ENCODE measurements around the gene LDAH.

Gene LDAH

GRCh38 chr2:20844246-20844645 lies 21.3 kb upstream of the LDAH start:
- Histone ChIP-seq H3F3A (ENCODE audit: insufficient read depth, low read length) (no peaks in the 10 kb centered on the region), H3K4me3 (ENCODE audit: low read length) (no peak overlapping the region), H3K79me2 (ENCODE audit: low read length) (no peaks in the 10 kb centered on the region), H3K9me3 (replicated peaks; ENCODE audit: insufficient read depth, low read length) (no peaks in the 10 kb centered on the region), H3K4me2 (ENCODE audit: low read depth, low read length) (no peak overlapping the region), H2AFZ (ENCODE audit: low read length) (no peak overlapping the region), H3K27ac (ENCODE audit: low read length) (no peak overlapping the region), H3K9me2 (replicated peaks; ENCODE audit: insufficient read depth, low read length) (no peaks in the 10 kb centered on the region), H3K27me3 (replicated peaks; ENCODE audit: insufficient read depth, low read length) (no peaks in the 10 kb centered on the region), H3K9ac (ENCODE audit: low read length) (no peak overlapping the region), H4K20me1 (ENCODE audit: insufficient read depth, low read length) (no peaks in the 10 kb centered on the region), H3K36me3 (replicated peaks; ENCODE audit: insufficient read depth, low read length) (no peaks in the 10 kb centered on the region), H3K4me1 (ENCODE audit: low read length) (no peaks in the 10 kb centered on the region)
- no peak for DNase-seq
- TF ChIP-seq CTCF (IDR thresholded peaks at IDR 0.05; ENCODE audit: low read length): no peak
- no peak for TF ChIP-seq EZH2 (optimal IDR thresholded peaks at IDR 0.05; ENCODE audit: low read depth, low read length)
- no peak for TF ChIP-seq EZH2phosphoT487 (IDR thresholded peaks at IDR 0.05; ENCODE audit: low read length)

- Histone ChIP-seq H3F3A (ENCODE audit: insufficient read depth, low read length) (no peaks in the 10 kb centered on the region), H3K9me2 (replicated peaks; ENCODE audit: insufficient read depth, low read length) (no peaks in the 10 kb centered on the region), H3K4me1 (ENCODE audit: low read length) (no peaks in the 10 kb centered on the region), H3K36me3 (replicated peaks; ENCODE audit: insufficient read depth, low read length) (no peaks in the 10 kb centered on the region), H4K20me1 (ENCODE audit: insufficient read depth, low read length) (no peaks in the 10 kb centered on the region), H3K27ac (ENCODE audit: low read length) (no peak overlapping the region), H3K4me3 (ENCODE audit: low read length) (no peak overlapping the region), H2AFZ (ENCODE audit: low read length) (no peak overlapping the region), H3K9ac (ENCODE audit: low read length) (no peak overlapping the region), H3K9me3 (replicated peaks; ENCODE audit: insufficient read depth, low read length) (no peaks in the 10 kb centered on the region), H3K79me2 (ENCODE audit: low read length) (no peaks in the 10 kb centered on the region), H3K4me2 (ENCODE audit: low read depth, low read length) (no peak overlapping the region), H3K27me3 (replicated peaks; ENCODE audit: insufficient read depth, low read length) (no peaks in the 10 kb centered on the region)
- TF ChIP-seq EZH2 (optimal IDR thresholded peaks at IDR 0.05; ENCODE audit: low read depth, low read length): no peak
- no peak for TF ChIP-seq CTCF (IDR thresholded peaks at IDR 0.05; ENCODE audit: low read length)
- TF ChIP-seq EZH2phosphoT487 (IDR thresholded peaks at IDR 0.05; ENCODE audit: low read length): no peak
- DNase-seq: no peak
Observed at GRCh38 chr2:20839052-20839451, 16.2 kb upstream of the LDAH start.

DNA sequence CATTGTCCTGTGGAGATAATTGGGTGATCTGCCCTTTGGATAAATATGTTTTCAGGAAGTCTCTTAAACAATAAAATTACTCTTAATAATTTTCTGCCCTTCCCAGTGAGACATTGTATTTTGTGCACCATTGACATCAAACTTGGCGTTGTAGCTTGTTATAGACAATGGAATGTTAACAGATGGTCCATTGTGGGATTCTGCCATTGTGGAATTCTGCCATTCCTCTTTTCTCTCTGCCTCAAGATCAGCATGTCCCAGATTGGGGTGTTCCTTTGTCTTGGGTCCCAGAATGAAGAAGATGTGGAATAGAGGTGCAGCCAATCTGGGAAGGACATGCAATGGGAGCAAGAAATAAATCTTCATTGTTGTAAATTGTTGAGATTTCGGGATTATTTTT lies 15.1 kb upstream of the LDAH start:
- H3K4me2 ChIP-seq (ENCODE audit: low read depth, low read length): no peak overlapping the region
- no peak overlapping the region for H3K9ac ChIP-seq (ENCODE audit: low read length)
- no peak overlapping the region for H3K27ac ChIP-seq (ENCODE audit: low read length)
- no peaks in the 10 kb centered on the region for H3K79me2 ChIP-seq (ENCODE audit: low read length)
- no peak for DNase-seq
- TF ChIP-seq CTCF (IDR thresholded peaks at IDR 0.05; ENCODE audit: low read length): no peak
- H2AFZ ChIP-seq (ENCODE audit: low read length): no peak overlapping the region
- H3K9me3 ChIP-seq (replicated peaks; ENCODE audit: insufficient read depth, low read length): no peaks in the 10 kb centered on the region
- H3K9me2 ChIP-seq (replicated peaks; ENCODE audit: insufficient read depth, low read length): no peaks in the 10 kb centered on the region
- no peaks in the 10 kb centered on the region for H4K20me1 ChIP-seq (ENCODE audit: insufficient read depth, low read length)
- H3F3A ChIP-seq (ENCODE audit: insufficient read depth, low read length): no peaks in the 10 kb centered on the region
- H3K36me3 ChIP-seq (replicated peaks; ENCODE audit: insufficient read depth, low read length): no peaks in the 10 kb centered on the region
- no peaks in the 10 kb centered on the region for H3K4me1 ChIP-seq (ENCODE audit: low read length)
- H3K27me3 ChIP-seq (replicated peaks; ENCODE audit: insufficient read depth, low read length): no peaks in the 10 kb centered on the region
- H3K4me3 ChIP-seq (ENCODE audit: low read length): no peak overlapping the region

- H3K4me2 ChIP-seq (ENCODE audit: low read depth, low read length): no peak overlapping the region
- H3F3A ChIP-seq (ENCODE audit: insufficient read depth, low read length): no peaks in the 10 kb centered on the region
- TF ChIP-seq EZH2 (optimal IDR thresholded peaks at IDR 0.05; ENCODE audit: low read depth, low read length) (no peak), EZH2phosphoT487 (IDR thresholded peaks at IDR 0.05; ENCODE audit: low read length) (no peak), CTCF (IDR thresholded peaks at IDR 0.05; ENCODE audit: low read length) (no peak)
Observed at GRCh38 chr2:20836521-20836920, 13.6 kb upstream of the LDAH start.

More at GRCh38 chr2:20836521-20836920, 13.6 kb upstream of the LDAH start:
- no peak overlapping the region for H2AFZ ChIP-seq (ENCODE audit: low read length)
- no peaks in the 10 kb centered on the region for H3K36me3 ChIP-seq (replicated peaks; ENCODE audit: insufficient read depth, low read length)
- no peaks in the 10 kb centered on the region for H3K9me3 ChIP-seq (replicated peaks; ENCODE audit: insufficient read depth, low read length)
- H3K79me2 ChIP-seq (ENCODE audit: low read length): no peaks in the 10 kb centered on the region
- no peaks in the 10 kb centered on the region for H3K4me1 ChIP-seq (ENCODE audit: low read length)
- H3K27me3 ChIP-seq (replicated peaks; ENCODE audit: insufficient read depth, low read length): no peaks in the 10 kb centered on the region
- no peak overlapping the region for H3K4me3 ChIP-seq (ENCODE audit: low read length)
- DNase-seq: no peak
- H4K20me1 ChIP-seq (ENCODE audit: insufficient read depth, low read length): no peaks in the 10 kb centered on the region
- no peak overlapping the region for H3K27ac ChIP-seq (ENCODE audit: low read length)
- H3K9ac ChIP-seq (ENCODE audit: low read length): no peak overlapping the region
- H3K9me2 ChIP-seq (replicated peaks; ENCODE audit: insufficient read depth, low read length): no peaks in the 10 kb centered on the region
